Calu3 (cell line): ENCODE data around the gene OR1L1. TPM values are rescaled to one million over a fixed set of nuclear protein-coding genes. Genes with fewer than 3 reads are reported as not detected.

Experiments used
- Bru-seq: library from RNA; stranded (reverse); fragments of 400-500 nt; gene quantifications from one replicate; lab custom pipeline; 2021; lab: Mats Ljungman, UMichigan
- BruChase-seq, 2 experiments: library from RNA; stranded (reverse); fragments of 400-500 nt; gene quantifications; one replicate each; lab custom pipeline; 2021; lab: Mats Ljungman, UMichigan
- BruUV-seq: library from RNA; stranded (reverse); fragments of 400-500 nt; replicated peaks from 2 replicates; lab custom pipeline; 2021; lab: Mats Ljungman, UMichigan
- CTCF ChIA-PET: fragments of 300-600 bp; sonication (Branson Sonifier 250); formaldehyde crosslinking; loops from one replicate; lab custom pipeline; 2022; ENCODE audit warnings: antibody characterized with exemption; lab: Charles Lee
- DNase-seq: peaks from one replicate; pipeline ENCODE4 v3.0.0; 2022
- H3K27ac Mint-ChIP-seq: one replicate; pipeline ENCODE4 v1.8.0; 2022; ENCODE audit warnings: mixed read lengths; ENCODE audit not compliant: unreplicated experiment
- H3K27me3 Mint-ChIP-seq: one replicate; pipeline ENCODE4 v1.8.0; 2022; ENCODE audit warnings: mixed read lengths; ENCODE audit not compliant: unreplicated experiment
- H3K36me3 Mint-ChIP-seq: one replicate; pipeline ENCODE4 v1.8.0; 2022; ENCODE audit warnings: mild to moderate bottlenecking, moderate library complexity, mixed read lengths; ENCODE audit not compliant: insufficient read depth, unreplicated experiment
- H3K4me1 Mint-ChIP-seq: one replicate; pipeline ENCODE4 v1.8.0; 2022; ENCODE audit warnings: mild to moderate bottlenecking, low read depth, mixed read lengths; ENCODE audit not compliant: unreplicated experiment
- H3K4me3 Mint-ChIP-seq: one replicate; pipeline ENCODE4 v1.8.0; 2022; ENCODE audit warnings: mild to moderate bottlenecking, low read depth, moderate library complexity, mixed read lengths; ENCODE audit not compliant: unreplicated experiment
- H3K9me3 Mint-ChIP-seq: one replicate; pipeline ENCODE4 v1.8.0; 2022; ENCODE audit warnings: low read depth, mixed read lengths; ENCODE audit not compliant: unreplicated experiment
- CTCF ChIP-seq: fragments of 200-600 bp; IDR thresholded peaks from one replicate; pipeline ENCODE4 v1.8.0; 2022; ENCODE audit warnings: antibody characterized with exemption; ENCODE audit not compliant: unreplicated experiment
- intact Hi-C: fragments of 100-400 bp; cut with micrococcal nuclease; formaldehyde crosslinking; loops from one replicate; pipeline ENCODE4 v1.10.0; 2022; ENCODE audit not compliant: unreplicated experiment
- long read RNA-seq: library from polyadenylated mRNA; stranded (forward); transcript quantifications from one replicate; pipeline ENCODE4 v2.0.0, GENCODE V29; 2022
- total RNA-seq: library from RNA; stranded (reverse); gene quantifications from 2 replicates; pipeline ENCODE4 v1.2.3, GENCODE V29; 2022

OR1L1 gene, protein sequence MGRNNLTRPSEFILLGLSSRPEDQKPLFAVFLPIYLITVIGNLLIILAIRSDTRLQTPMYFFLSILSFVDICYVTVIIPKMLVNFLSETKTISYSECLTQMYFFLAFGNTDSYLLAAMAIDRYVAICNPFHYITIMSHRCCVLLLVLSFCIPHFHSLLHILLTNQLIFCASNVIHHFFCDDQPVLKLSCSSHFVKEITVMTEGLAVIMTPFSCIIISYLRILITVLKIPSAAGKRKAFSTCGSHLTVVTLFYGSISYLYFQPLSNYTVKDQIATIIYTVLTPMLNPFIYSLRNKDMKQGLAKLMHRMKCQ
- total RNA-seq (not detected in 2 replicates), Bru-seq, nascent RNA (not detected), BruChase-seq, experiment 1, labeled RNA remaining after a 6-hour chase (not detected), BruChase-seq, experiment 2, labeled RNA remaining after a 2-hour chase (not detected)
- long read RNA-seq, result 0 reads

GRCh38 chr9:122661416-122661815 lies at the start of gene OR1L1:
Gene OR1L1 (plus strand): TSS chr9:122661716. CDS start chr9:122661716, 0 bp downstream.
- no peak for DNase-seq
- H3K4me3 Mint-ChIP-seq, result no peak within 1 kb of the TSS
- no peaks in the 10 kb centered on the region for H3K4me1 Mint-ChIP-seq
- no peak within 1 kb of the TSS for H3K27ac Mint-ChIP-seq
- BruUV-seq, result no TSS peak
- no peaks in the 10 kb centered on the region for H3K36me3 Mint-ChIP-seq
- peaks cover 64% of the 10 kb centered on the region for H3K27me3 Mint-ChIP-seq
- no peak for TF ChIP-seq CTCF
- CTCF ChIA-PET, result no interaction called here
- intact Hi-C loops, result no loop called here
- no peaks in the 10 kb centered on the region for H3K9me3 Mint-ChIP-seq

DNA sequence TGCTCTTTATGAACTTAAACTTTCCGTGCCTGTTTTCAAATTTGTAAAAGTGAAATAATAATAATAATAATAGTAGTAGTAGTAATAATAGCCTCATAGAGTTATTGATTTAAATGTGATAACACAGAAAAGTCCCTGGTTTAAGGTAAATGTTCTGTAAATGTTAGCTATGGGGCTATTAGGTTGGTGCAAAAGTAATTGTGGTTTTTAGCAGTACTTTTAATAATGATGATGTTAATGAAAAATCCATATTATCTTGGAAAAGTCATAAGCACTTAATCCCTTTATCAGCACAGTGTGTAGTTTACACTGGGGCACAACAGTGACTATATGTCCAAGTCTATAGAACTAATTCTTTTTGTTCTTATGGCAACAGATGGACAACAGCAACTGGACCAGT lies 47.2 kb upstream of the OR1L1 start, which contains the start of gene OR1Q1:
Gene OR1Q1, plus strand, starts transcription at position 377 of the 400 bp plus-strand sequence. Its CDS starts 0 bp downstream, at position 377.
- H3K27me3 Mint-ChIP-seq, result peaks cover 47% of the 10 kb centered on the region
- no peak within 1 kb of the TSS for H3K4me3 Mint-ChIP-seq
- H3K36me3 Mint-ChIP-seq, result no peaks in the 10 kb centered on the region
- intact Hi-C loops, result no loop called here
- TF ChIP-seq CTCF, result no peak
- no peak within 1 kb of the TSS for H3K27ac Mint-ChIP-seq
- H3K9me3 Mint-ChIP-seq, result no peaks in the 10 kb centered on the region
- H3K4me1 Mint-ChIP-seq, result no peaks in the 10 kb centered on the region
- DNase-seq, result no peak
- CTCF ChIA-PET, result no interaction called here
- BruUV-seq, result no TSS peak

GRCh38 chr9:122619996-122620395 lies 41.5 kb upstream of the OR1L1 start:
- no peaks in the 10 kb centered on the region for H3K4me1 Mint-ChIP-seq
- H3K4me3 Mint-ChIP-seq, result no peak overlapping the region
- no peak for TF ChIP-seq CTCF
- H3K9me3 Mint-ChIP-seq, result no peaks in the 10 kb centered on the region
- intact Hi-C loops, result no loop called here
- CTCF ChIA-PET, result no interaction called here
- no peak overlapping the region for H3K27ac Mint-ChIP-seq
- H3K27me3 Mint-ChIP-seq, result peaks cover 47% of the 10 kb centered on the region
- no TSS peak for BruUV-seq
- no peaks in the 10 kb centered on the region for H3K36me3 Mint-ChIP-seq
- DNase-seq, result no peak

DNA sequence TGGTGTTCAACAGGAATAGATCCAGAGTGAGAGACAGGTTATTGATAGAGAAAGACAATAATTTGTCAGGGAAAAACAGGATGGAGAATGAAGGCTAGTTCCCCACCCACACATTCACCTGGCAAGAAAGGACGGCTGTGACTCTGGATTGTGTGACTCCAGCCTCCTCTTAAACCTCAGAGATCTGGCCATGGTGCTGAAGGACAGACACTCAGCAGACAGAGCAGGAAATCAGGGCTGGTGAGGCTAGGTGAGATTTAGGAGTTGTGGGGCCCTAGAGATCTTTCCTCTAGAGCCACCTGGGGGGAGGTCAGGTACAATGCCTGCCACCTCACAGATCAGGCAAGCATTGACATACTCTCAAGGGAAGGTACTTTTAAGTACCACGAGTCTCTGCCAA lies 19.3 kb upstream of the OR1L1 start:
- Mint-ChIP-seq H3K9me3 (no peaks in the 10 kb centered on the region), H3K4me1 (no peaks in the 10 kb centered on the region), H3K36me3 (no peaks in the 10 kb centered on the region), H3K27ac (no peak overlapping the region), H3K4me3 (no peak overlapping the region), H3K27me3 (peaks cover 36% of the 10 kb centered on the region)
- no peak for DNase-seq
- no TSS peak for BruUV-seq
- intact Hi-C loops, result no loop called here
- TF ChIP-seq CTCF, result no peak
- CTCF ChIA-PET, result no interaction called here
